ENCODE measurements around the gene ARHGEF16. TPM values are rescaled to one million over a fixed set of nuclear protein-coding genes. Genes with fewer than 3 reads are reported as not detected.

Gene ARHGEF16
- total and polyA plus RNA-seq, 8 donors = 14.6 to 149 (median 39.2) TPM

DNA sequence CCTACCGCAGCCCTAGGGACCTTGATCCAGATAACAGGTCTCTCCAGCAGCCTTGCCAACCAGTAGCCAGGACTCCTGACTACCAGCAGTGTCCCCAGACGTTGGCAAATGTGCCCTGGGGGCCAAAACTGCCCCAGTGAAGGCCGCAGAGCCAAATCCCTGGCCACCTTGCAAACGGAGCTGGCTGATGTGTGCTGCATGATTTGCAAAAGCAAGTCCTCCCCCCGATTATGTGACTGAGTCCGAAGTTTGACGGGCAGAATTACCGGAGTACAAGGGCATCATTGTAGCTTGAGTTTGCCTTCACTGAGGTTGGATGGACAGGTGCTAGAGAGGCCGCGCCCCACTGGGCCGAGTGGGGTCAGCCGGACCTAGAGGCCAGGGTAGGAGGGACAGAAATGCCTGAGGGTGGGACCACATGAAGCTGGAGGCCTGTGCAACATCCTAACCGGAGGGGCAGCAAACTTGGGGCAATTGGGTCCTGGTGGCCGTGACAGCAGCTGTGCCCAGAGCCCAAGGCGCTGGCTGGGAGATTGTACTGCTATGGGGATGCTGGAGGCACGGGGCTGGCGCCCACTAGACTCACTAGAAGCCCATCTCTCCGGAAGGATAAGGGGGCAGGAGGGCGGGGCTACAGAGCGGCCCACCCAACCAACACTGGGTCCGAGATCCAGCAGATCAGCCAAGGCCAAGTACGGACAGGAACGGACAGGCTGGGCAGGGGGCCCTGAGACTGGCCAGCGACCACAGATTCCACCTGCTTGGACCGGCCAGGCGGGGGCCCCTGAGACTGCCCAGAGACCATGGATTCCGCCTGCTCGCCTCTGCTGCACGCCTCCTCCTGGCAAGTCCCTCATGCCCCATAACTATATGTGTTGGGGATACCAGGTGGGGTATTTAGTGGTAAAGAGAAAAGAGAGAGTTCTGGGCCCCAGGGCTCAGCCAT, 2.8 kb downstream of the ARHGEF16 start:
- no peaks in the 10 kb centered on the region for H3K36me3 ChIP-seq
- DNase-seq = no peak
- intact Hi-C loops (cut with DNase I; ENCODE audit: low total_unique reads) = no loop called here
- H3K27ac ChIP-seq = peak overlapping the region; percentile 75 to 93 (median 92)
- H3K9me3 ChIP-seq = no peaks in the 10 kb centered on the region
- H3K4me1 ChIP-seq = peaks cover 62 to 91% (median 82%) of the 10 kb centered on the region in 4 donors
- H3K4me3 ChIP-seq = peak overlapping the region in 1 of 4 donors; percentile 21
- TF ChIP-seq POLR2A (IDR thresholded peaks at IDR 0.05) (no peak), EP300 (IDR thresholded peaks at IDR 0.05) (no peak), POLR2AphosphoS5 (IDR thresholded peaks at IDR 0.05) (no peak)
- TF ChIP-seq, protein P1, sequence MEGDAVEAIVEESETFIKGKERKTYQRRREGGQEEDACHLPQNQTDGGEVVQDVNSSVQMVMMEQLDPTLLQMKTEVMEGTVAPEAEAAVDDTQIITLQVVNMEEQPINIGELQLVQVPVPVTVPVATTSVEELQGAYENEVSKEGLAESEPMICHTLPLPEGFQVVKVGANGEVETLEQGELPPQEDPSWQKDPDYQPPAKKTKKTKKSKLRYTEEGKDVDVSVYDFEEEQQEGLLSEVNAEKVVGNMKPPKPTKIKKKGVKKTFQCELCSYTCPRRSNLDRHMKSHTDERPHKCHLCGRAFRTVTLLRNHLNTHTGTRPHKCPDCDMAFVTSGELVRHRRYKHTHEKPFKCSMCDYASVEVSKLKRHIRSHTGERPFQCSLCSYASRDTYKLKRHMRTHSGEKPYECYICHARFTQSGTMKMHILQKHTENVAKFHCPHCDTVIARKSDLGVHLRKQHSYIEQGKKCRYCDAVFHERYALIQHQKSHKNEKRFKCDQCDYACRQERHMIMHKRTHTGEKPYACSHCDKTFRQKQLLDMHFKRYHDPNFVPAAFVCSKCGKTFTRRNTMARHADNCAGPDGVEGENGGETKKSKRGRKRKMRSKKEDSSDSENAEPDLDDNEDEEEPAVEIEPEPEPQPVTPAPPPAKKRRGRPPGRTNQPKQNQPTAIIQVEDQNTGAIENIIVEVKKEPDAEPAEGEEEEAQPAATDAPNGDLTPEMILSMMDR (IDR thresholded peaks at IDR 0.05) = no peak
- H3K27me3 ChIP-seq = peaks cover 4 to 46% (median 27%) of the 10 kb centered on the region in 3 donors
- 58 to 73% (median 68%) methylated on average over 25 to 29 of the region's 29 CpGs for WGBS, 5 donors

- no peak overlapping the region for H3K4me3 ChIP-seq
- peaks cover 4 to 37% (median 18%) of the 10 kb centered on the region in 3 donors for H3K27me3 ChIP-seq
- intact Hi-C loops (cut with DNase I; ENCODE audit: low total_unique reads) = no loop called here
- 31 to 39% (median 36%) methylated on average over 11 to 18 of the region's 18 CpGs for WGBS, 5 donors
- H3K36me3 ChIP-seq = peaks cover 0 to 2% (median 0%) of the 10 kb centered on the region in 4 donors
- peak overlapping the region; percentile 75 to 93 (median 92) for H3K27ac ChIP-seq
- peaks cover 62 to 87% (median 80%) of the 10 kb centered on the region in 4 donors for H3K4me1 ChIP-seq
- no peaks in the 10 kb centered on the region for H3K9me3 ChIP-seq
- TF ChIP-seq EP300 (IDR thresholded peaks at IDR 0.05) (no peak), POLR2A (IDR thresholded peaks at IDR 0.05) (no peak), POLR2AphosphoS5 (IDR thresholded peaks at IDR 0.05) (no peak)
- TF ChIP-seq, protein P1 (IDR thresholded peaks at IDR 0.05) = no peak
- peak; percentile 58 to 60 for DNase-seq
Observed at GRCh38 chr1:3457910-3458883, 3.7 kb downstream of the ARHGEF16 start.

GRCh38 chr1:3459051-3459908, 4.8 kb downstream of the ARHGEF16 start:
- WGBS, 5 donors = 64 to 79% (median 71%) methylated on average over 24 of the region's 24 CpGs
- peaks cover 0 to 13% (median 3%) of the 10 kb centered on the region in 4 donors for H3K36me3 ChIP-seq
- peak overlapping the region; percentile 69 to 93 (median 92) for H3K27ac ChIP-seq
- no peak overlapping the region for H3K4me3 ChIP-seq
- intact Hi-C loops (cut with DNase I; ENCODE audit: low total_unique reads) = no loop called here
- H3K4me1 ChIP-seq = peaks cover 52 to 76% (median 69%) of the 10 kb centered on the region in 4 donors
- H3K9me3 ChIP-seq = no peaks in the 10 kb centered on the region
- TF ChIP-seq POLR2AphosphoS5 (IDR thresholded peaks at IDR 0.05) (no peak), EP300 (IDR thresholded peaks at IDR 0.05) (no peak), POLR2A (IDR thresholded peaks at IDR 0.05) (no peak)
- TF ChIP-seq, protein P1 (IDR thresholded peaks at IDR 0.05) = no peak
- H3K27me3 ChIP-seq = peaks cover 0 to 26% (median 7%) of the 10 kb centered on the region in 3 donors
- DNase-seq = no peak
